Hematopoietic multipotent progenitor cell treated with erythropoietin and hydrocortisone succinate and interleukin-3 and kit ligand, for 17 days (in vitro differentiated cells): ENCODE results near the gene H1-8.
"Not testable (repeated sequence)": the region's sequence is repeated elsewhere in the genome, so short reads cannot be mapped to it uniquely, and the experiment has no call there.

ENCODE experiments used
- DNase-seq: peaks from one replicate; pipeline ENCODE4 v3.0.0-alpha.2; 2015; ENCODE audit warnings: low spot score

The H1-8 gene

GRCh38 chr3:129533406-129533805 is 9.6 kb upstream of the H1-8 start:
- DNase-seq: no peak

GRCh38 chr3:129534428-129535027 is 8.4 kb upstream of the H1-8 start:
- DNase-seq: no peak

- DNase-seq: no peak
Measured at GRCh38 chr3:129535075-129535474, 7.9 kb upstream of the H1-8 start.

- DNase-seq: no peak
Measured at GRCh38 chr3:129536374-129536667, 6.7 kb upstream of the H1-8 start.

GRCh38 chr3:129536804-129537203 is 6.2 kb upstream of the H1-8 start:
- DNase-seq: no peak

GRCh38 chr3:129539206-129539605 is 3.8 kb upstream of the H1-8 start:
- no peak for DNase-seq

GRCh38 chr3:129540776-129541516 is 2.0 kb upstream of the H1-8 start:
- DNase-seq: no peak

GRCh38 chr3:129542747-129543146 is 228 bp upstream of the H1-8 start:
- DNase-seq: no peak

GRCh38 chr3:129543999-129544398 is 1.0 kb downstream of the H1-8 start:
- no peak for DNase-seq

- not testable (repeated sequence) for DNase-seq
Measured at GRCh38 chr3:129545951-129546350, 3.0 kb downstream of the H1-8 start.

- no peak for DNase-seq
Measured at GRCh38 chr3:129547241-129547640, 4.3 kb downstream of the H1-8 start.

- no peak for DNase-seq
Measured at GRCh38 chr3:129548104-129548965, 5.4 kb downstream of the H1-8 start.

- no peak for DNase-seq
Measured at GRCh38 chr3:129549006-129549800, 6.2 kb downstream of the H1-8 start.

GRCh38 chr3:129549805-129550204 is 6.8 kb downstream of the H1-8 start:
- no peak for DNase-seq

GRCh38 chr3:129552287-129553050 is 9.5 kb downstream of the H1-8 start:
- DNase-seq: no peak

- no peak for DNase-seq
Measured at GRCh38 chr3:129553171-129553570, 10.2 kb downstream of the H1-8 start.

- DNase-seq: no peak
Measured at GRCh38 chr3:129553719-129554118, 10.7 kb downstream of the H1-8 start.

- DNase-seq: no peak
Measured at GRCh38 chr3:129554356-129555152, 11.6 kb downstream of the H1-8 start.

GRCh38 chr3:129555153-129555550 is 12.2 kb downstream of the H1-8 start:
- DNase-seq: no peak

GRCh38 chr3:129555616-129556357 is 12.8 kb downstream of the H1-8 start:
- DNase-seq: no peak
